Fibroblast of villous mesenchyme (primary cell): ENCODE results near the gene SEC16A. TPM values are rescaled to one million over a fixed set of nuclear protein-coding genes. Genes with fewer than 3 reads are reported as not detected.

Experiments
- DNase-seq: peaks from one replicate; pipeline ENCODE4 v3.0.0-alpha.2; 2010; ENCODE audit warnings: low read depth
- H3K4me3 ChIP-seq: 2 replicates; pipeline ENCODE4 v1.5.1; 2011; ENCODE audit warnings: low read depth, mild to moderate bottlenecking, low read length
- total RNA-seq: library from RNA; depleted of rRNA; stranded (reverse); fragments of >200 nt; gene quantifications from 2 replicates; pipeline ENCODE4 v1.2.3, GENCODE V29; 2012
- TF ChIP-seq, protein P1 (sequence below): IDR thresholded peaks from 2 replicates; pipeline ENCODE4 v1.5.1; 2012; ENCODE audit warnings: low read depth, mild to moderate bottlenecking, low read length; ENCODE audit not compliant: insufficient read depth

SEC16A gene
- total RNA-seq, 1 donor, result 43.2 TPM

DNA sequence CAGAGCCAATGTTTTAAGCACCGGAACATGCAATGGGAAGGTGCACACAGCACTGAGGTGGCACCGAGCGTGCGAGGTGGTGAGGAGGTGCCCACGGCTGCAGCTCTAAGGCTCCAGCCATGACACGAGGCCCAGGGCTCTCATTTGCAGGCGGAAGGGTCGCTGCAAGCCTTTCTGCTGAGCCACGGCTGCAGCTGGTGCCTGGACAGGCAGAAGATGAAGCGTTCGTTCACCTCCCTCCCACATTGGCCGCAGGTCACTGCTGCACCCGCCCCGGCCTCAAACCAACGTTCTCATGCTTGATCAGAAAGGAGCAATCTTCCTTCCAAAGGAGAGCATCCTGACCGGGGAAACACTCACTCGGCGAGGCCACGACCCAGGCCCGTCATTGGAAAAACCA lies 38.7 kb downstream of the SEC16A start:
- TF ChIP-seq, protein P1, sequence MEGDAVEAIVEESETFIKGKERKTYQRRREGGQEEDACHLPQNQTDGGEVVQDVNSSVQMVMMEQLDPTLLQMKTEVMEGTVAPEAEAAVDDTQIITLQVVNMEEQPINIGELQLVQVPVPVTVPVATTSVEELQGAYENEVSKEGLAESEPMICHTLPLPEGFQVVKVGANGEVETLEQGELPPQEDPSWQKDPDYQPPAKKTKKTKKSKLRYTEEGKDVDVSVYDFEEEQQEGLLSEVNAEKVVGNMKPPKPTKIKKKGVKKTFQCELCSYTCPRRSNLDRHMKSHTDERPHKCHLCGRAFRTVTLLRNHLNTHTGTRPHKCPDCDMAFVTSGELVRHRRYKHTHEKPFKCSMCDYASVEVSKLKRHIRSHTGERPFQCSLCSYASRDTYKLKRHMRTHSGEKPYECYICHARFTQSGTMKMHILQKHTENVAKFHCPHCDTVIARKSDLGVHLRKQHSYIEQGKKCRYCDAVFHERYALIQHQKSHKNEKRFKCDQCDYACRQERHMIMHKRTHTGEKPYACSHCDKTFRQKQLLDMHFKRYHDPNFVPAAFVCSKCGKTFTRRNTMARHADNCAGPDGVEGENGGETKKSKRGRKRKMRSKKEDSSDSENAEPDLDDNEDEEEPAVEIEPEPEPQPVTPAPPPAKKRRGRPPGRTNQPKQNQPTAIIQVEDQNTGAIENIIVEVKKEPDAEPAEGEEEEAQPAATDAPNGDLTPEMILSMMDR, result no peak
- no peak for DNase-seq
- H3K4me3 ChIP-seq, result no peak overlapping the region

DNA sequence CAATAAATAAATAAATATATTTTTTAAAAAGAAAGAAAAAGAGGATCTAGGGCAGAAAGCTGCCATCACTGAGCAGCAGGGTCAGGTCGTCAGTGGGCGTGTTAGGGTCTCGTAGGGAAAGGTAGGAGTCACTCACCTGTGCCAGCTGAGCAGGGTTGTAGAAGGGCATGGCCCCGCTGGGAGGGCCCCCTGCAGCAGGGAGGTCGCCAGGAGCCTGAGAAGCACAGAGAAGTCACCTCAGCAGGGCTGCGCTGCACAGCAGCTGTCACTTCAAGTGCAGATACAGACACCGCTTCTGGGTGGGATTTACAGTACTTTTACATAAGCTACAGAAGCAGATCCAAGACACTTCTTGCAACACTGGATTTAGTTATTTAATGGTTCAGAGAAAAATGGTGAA lies 39.2 kb downstream of the SEC16A start:
- DNase-seq, result no peak
- H3K4me3 ChIP-seq, result no peak overlapping the region
- TF ChIP-seq, protein P1, result no peak

DNA sequence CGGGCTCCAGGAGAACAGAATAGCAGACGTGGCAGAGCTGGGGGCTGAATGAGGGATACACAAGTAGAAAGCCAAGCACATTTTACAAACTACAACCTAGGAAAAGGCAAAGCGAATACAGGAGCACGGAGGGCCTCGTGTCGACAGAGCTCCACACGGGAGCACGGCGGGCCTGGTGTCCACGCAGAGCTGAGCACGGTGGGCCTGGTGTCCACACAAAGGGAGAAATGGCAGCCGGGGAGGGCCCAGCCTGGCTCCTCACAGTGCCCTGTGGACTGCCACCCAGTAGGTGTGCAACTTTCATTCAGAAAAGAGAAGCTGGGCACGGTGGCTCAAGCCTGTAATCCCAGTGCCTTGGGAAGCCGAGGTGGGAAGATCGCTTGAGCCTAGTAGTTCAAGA lies 39.8 kb downstream of the SEC16A start:
- H3K4me3 ChIP-seq, result no peak overlapping the region
- TF ChIP-seq, protein P1, result no peak
- DNase-seq, result no peak

DNA sequence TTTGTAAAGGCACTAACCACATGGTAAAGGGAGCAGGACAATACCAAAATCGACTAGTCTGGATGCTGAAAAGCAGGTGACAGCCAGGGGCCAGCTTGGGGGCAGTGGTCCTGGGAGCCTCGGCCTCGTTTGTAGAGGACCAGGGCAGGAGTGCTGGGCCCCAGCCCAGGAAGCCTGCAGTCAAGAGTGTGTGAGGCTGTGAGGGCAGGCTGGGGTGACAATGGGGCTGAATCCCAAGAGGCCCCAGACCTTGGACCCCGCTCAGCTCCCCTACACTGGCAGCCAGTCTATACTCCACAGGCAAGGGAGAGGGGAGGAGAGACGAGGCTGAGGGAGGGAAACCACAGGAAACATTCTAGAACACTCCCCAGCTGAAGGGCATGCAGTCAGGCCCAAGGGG lies 40.6 kb downstream of the SEC16A start:
- TF ChIP-seq, protein P1, result no peak
- DNase-seq, result no peak

DNA sequence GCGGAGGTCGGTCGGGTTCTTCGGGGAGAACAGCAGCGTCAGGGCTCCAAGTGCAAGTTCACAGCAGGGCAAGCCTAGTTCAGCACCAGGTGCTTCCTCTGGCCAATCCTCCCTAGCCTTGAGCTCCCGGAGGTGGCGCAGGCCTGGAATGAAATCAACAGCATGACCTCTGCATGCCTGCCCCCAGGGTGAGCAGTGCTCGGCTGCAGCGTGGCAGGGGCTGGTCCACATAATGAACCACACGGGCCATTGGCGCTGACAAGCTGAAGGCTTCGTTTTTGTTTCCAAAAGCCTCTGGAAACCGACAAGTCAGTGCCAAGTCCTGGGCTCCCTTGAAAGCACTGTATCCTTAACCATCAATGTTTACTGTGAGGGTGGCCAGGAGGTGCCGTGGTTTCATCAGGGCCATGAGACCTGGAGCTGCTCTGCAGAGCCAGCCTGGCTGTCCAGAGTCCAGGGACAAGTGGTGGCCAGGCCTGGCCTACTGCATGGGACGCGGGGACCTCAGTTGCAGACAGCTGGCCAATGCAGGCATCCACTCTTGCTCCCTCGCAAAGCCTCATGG lies 41.1 kb downstream of the SEC16A start:
- TF ChIP-seq, protein P1, result no peak
- no peak for DNase-seq
- no peak overlapping the region for H3K4me3 ChIP-seq

More for the DNA sequence above, 40.6 kb downstream of the SEC16A start:
- H3K4me3 ChIP-seq, result no peak overlapping the region

DNA sequence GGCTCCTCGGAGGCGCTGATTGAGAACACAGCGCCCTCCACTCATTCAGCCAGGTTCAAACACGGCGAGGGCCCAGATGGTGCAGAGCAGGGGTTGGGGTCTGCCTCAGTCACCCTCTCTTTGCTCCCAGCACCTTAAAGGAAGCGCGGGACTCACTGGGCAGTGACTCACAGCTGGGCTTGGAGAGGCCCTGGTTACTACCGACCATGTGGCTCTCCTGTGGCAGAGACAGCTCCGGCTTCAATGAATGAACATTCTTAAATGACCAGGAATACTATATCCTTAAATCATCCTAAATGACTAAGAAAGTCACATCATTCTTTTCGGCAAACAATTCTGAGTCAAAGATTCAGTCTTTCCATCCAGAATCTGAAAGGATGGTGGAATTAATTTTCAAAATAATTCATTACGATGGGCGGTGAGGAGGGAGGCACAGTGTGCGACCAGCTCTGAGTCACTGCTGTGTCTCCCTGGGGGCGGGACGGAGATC lies 41.6 kb downstream of the SEC16A start:
- H3K4me3 ChIP-seq, result no peak overlapping the region
- TF ChIP-seq, protein P1, result no peak

More for the DNA sequence above, 41.6 kb downstream of the SEC16A start:
- peak; percentile 11 for DNase-seq
